AG09309 (cell line): Measurements from ENCODE around the gene UNC79.

Experiments
- DNase-seq: peaks from one replicate; pipeline ENCODE4 v3.0.0-alpha.2; 2010; ENCODE audit warnings: low read depth
- H3K4me3 ChIP-seq: 2 replicates; pipeline ENCODE4 v1.5.1; 2011; ENCODE audit warnings: mild to moderate bottlenecking, low read depth, low read length, moderate library complexity; ENCODE audit not compliant: control insufficient read depth
- CTCF ChIP-seq: IDR thresholded peaks from 2 replicates; pipeline ENCODE4 v1.5.1; 2011; ENCODE audit warnings: mild to moderate bottlenecking, low read depth, low read length, inconsistent platforms; ENCODE audit not compliant: insufficient read depth, control insufficient read depth; ENCODE audit errors: missing control alignments

Gene UNC79

DNA sequence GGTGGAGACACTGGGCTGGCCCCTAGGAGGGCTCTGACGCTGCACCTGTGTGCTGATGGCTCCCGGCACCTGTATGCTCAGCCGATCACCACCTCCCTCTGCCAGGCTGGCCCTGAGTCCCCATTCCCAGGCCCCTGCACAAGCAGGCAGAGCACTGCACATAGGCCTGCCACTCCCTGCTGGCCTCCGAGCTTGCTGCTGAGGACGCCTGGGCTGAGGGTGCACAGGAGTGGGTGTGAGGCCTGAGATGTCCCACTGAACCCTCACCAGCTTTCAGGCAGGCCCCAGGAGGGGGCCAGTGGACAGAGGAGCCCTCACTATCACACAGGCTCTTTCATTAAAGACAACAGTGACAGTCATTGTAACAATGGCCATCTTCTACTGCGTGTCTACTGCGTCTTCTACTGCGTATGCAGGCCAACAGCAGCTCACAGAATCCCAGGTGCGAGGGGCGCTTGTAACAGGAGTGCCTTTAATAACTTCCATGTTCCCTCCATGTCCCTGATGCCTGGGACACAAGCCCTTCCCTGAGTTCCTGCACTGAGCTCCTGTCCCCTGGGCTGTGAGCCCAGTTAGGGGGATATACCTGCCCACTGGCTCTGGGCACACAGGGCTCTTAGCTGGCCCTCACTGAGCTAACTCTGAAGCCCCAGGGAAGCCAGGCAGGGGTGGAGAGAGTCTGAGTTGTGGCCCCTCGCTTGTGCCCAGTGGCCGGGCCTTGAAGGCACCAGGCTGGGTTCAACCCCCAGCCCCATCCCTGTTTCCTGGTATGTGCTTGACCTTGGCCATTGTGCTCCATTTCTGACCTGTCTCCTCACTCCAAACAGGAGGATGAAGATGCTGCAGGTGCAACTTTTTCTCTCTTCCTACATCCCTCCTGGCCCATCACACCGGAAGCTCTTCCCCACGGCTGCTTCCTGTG, 286.3 kb downstream of the UNC79 start:
- DNase-seq, result no peak
- no peak for TF ChIP-seq CTCF
- no peak overlapping the region for H3K4me3 ChIP-seq

DNA sequence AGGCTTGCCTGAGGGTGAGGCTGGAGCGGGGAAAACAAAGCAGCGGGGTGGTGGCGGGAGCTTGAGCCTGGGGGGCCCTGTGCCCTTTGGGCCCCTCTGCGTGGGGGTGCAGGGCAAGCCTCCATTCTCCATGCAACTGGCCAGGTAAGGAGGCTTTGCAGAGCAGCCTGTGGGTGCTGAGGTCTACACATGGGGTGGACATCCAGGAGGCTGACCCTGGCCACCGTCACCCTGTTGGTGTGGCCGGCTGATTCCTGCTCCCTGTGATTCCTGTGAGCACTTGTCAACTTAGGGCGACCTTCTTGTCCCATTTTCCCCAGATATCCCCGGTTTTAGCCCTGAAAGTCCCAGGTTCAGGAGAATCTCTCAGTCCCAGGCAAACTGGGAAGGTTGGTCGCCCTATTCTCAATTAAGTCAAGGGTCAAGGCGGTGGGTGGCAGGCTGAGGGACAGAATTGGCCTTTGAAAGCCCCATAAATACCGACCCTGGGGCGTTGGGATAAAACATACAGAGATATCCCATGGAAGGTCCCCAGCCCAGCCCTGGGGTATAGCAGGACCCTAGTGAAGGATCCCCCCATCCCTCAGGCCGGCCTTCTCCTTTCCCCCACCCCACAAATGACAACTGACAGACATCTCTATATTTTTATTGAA, 287.1 kb downstream of the UNC79 start:
- no peak for TF ChIP-seq CTCF
- no peak overlapping the region for H3K4me3 ChIP-seq
- DNase-seq, result no peak

DNA sequence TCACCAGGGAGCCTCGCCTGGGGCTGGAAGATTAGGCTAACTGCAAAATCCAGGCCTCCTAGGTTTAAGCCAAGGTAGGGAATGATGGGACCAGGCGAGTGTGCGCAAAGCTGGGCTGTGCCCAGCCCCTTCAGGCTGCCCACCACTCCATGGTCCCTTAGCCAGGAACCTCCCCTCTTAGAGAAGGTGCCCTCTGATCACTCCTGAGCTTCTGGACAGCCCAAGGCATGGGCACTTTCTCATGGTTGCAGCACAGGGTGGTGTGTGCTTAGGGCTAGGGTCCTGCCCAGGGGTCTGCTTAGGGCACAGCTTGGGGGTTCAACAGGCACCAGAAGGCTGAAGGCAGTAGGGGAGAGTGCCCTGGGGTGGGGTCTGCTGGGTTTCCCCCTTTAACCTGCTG, 288.5 kb downstream of the UNC79 start:
- H3K4me3 ChIP-seq, result no peak overlapping the region
- no peak for DNase-seq
- TF ChIP-seq CTCF, result no peak

GRCh38 chr14:93720076-93720815, 289.5 kb downstream of the UNC79 start:
- TF ChIP-seq CTCF, result no peak
- H3K4me3 ChIP-seq, result no peak overlapping the region
- DNase-seq, result no peak

DNA sequence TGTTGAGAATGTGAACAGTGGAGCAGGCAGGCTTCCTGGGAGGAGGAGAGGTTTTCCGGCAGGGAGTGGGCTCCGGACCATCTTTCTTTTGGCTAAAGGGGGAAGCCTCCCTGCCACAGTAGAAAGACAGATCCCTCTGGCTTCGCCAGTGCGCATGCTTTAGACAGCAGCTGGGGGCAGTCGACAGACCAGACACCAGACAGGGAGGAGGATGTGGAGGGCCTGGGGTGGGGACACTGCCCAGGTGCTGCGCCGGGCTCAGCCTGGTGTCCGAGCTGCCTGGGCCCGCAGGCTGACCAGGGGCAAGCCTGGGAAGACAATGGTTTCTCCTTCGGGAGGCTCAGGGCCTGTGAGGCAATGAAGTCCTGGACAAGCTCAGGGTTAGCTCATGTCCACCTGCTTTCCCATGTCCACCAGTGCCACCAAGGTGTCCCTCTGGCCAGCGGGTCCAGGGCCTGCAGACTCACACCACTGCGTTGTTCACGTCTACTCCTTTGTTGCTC, 290.3 kb downstream of the UNC79 start:
- TF ChIP-seq CTCF, result no peak
- H3K4me3 ChIP-seq, result no peak overlapping the region
- no peak for DNase-seq

DNA sequence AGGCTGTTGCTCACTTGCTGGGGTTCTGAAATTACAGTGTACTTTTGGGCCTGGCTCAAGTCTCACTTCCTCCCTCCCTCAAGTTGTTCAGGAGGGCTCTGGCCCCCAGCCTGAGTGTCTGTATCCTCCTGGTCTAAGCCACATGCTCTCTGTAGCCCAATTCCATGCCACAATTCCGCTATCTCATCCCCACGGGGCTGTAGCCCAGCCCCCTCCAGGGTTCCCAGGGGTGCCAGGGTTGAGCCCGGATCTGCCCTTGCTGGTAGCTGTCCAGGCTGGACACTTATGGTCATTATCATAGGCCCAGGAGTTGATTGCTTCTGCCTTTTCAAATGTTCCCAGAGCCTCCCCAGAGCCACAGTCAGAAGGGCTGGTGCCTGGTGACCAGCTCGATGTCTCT, 292.3 kb downstream of the UNC79 start:
- no peak for TF ChIP-seq CTCF
- no peak overlapping the region for H3K4me3 ChIP-seq
- DNase-seq, result no peak
